OCI-LY3 (cell line): ENCODE results near the gene CERS6.

Experiments
- H2AFZ ChIP-seq: fragments of 200-600, 300-600 bp; shearing (Covaris generic); 2 replicates; pipeline ENCODE4 v1.6.0; 2014; ENCODE audit warnings: antibody characterized with exemption, low read depth, low read length
- H3K27ac ChIP-seq: fragments of 200-600, 300-600 bp; sonication (generic); 2 replicates; pipeline ENCODE4 v1.5.1; 2014; ENCODE audit warnings: mild to moderate bottlenecking, low read length, moderate library complexity, mixed read lengths
- H3K27me3 ChIP-seq: fragments of 200-600, 300-600 bp; sonication (generic); 2 replicates; pipeline ENCODE4 v1.6.1; 2014; ENCODE audit warnings: low read depth, low read length, mixed read lengths
- H3K36me3 ChIP-seq: fragments of 200-600, 300-600 bp; sonication (generic); replicated peaks from 2 replicates; pipeline ENCODE3; 2014; ENCODE audit warnings: low read depth, low read length, mixed read lengths
- H3K4me1 ChIP-seq: fragments of 300-600, 200-600 bp; sonication (generic); 2 replicates; pipeline ENCODE4 v1.6.1; 2014; ENCODE audit warnings: low read length, mixed read lengths
- H3K4me2 ChIP-seq: fragments of 200-600, 300-600 bp; sonication (generic); 2 replicates; pipeline ENCODE4 v1.6.1; 2014; ENCODE audit warnings: low read length, mixed read lengths
- H3K4me3 ChIP-seq: fragments of 300-600, 200-600 bp; sonication (generic); 2 replicates; pipeline ENCODE4 v1.5.1; 2014; ENCODE audit warnings: antibody characterized with exemption, mild to moderate bottlenecking, low read length, moderate library complexity
- H3K79me2 ChIP-seq: fragments of 300-600, 200-600 bp; shearing (Covaris generic); 2 replicates; pipeline ENCODE4 v1.6.1; 2014; ENCODE audit warnings: mild to moderate bottlenecking, low read length, mixed read lengths
- H3K9ac ChIP-seq: fragments of 300-600, 200-600 bp; shearing (Covaris generic); 2 replicates; pipeline ENCODE4 v1.6.0; 2014; ENCODE audit warnings: mild to moderate bottlenecking, low read length, moderate library complexity
- H3K9me3 ChIP-seq: fragments of 200-600, 300-600 bp; shearing (Covaris generic); 2 replicates; pipeline ENCODE4 v1.6.1; 2014; ENCODE audit warnings: low read length, mixed read lengths; ENCODE audit not compliant: insufficient read depth
- H4K20me1 ChIP-seq: fragments of 200-600, 300-600 bp; sonication (generic); 2 replicates; pipeline ENCODE4 v1.6.1; 2016; ENCODE audit warnings: low read length, mixed read lengths; ENCODE audit not compliant: insufficient read depth
- CTCF ChIP-seq: fragments of 200-600, 300-600 bp; sonication (generic); IDR thresholded peaks from 2 replicates; pipeline ENCODE4 v1.5.1; 2014; ENCODE audit warnings: antibody characterized with exemption, low read length, low read depth
- EZH2phosphoT487 ChIP-seq: fragments of 200-600 bp; shearing (Covaris generic); IDR thresholded peaks from 2 replicates; pipeline ENCODE4 v1.6.1; 2018; ENCODE audit warnings: antibody characterized with exemption, mixed run types, low read depth

The CERS6 gene

GRCh38 chr2:168649562-168649961, 193.5 kb downstream of the CERS6 start:
- H2AFZ ChIP-seq = no peak overlapping the region
- no peaks in the 10 kb centered on the region for H3K36me3 ChIP-seq
- H3K4me3 ChIP-seq = no peak overlapping the region
- H3K4me2 ChIP-seq = no peak overlapping the region
- H3K79me2 ChIP-seq = peaks cover 3% of the 10 kb centered on the region; the same call in 1 of the 2 replicates
- no peaks in the 10 kb centered on the region for H4K20me1 ChIP-seq
- no peaks in the 10 kb centered on the region for H3K4me1 ChIP-seq
- H3K27me3 ChIP-seq = no peaks in the 10 kb centered on the region
- TF ChIP-seq CTCF (no peak), EZH2phosphoT487 (no peak)
- H3K9me3 ChIP-seq = no peaks in the 10 kb centered on the region
- no peak overlapping the region for H3K9ac ChIP-seq
- no peak overlapping the region for H3K27ac ChIP-seq

GRCh38 chr2:168650139-168650538, 194.1 kb downstream of the CERS6 start:
- H3K9ac ChIP-seq = no peak overlapping the region

GRCh38 chr2:168650781-168651180, 194.7 kb downstream of the CERS6 start:
- Histone ChIP-seq H3K4me2 (no peak overlapping the region), H3K4me3 (no peak overlapping the region), H3K27me3 (no peaks in the 10 kb centered on the region), H3K4me1 (no peaks in the 10 kb centered on the region), H3K9me3 (no peaks in the 10 kb centered on the region), H3K27ac (no peak overlapping the region), H4K20me1 (no peaks in the 10 kb centered on the region), H2AFZ (no peak overlapping the region), H3K79me2 (peaks cover 3% of the 10 kb centered on the region; the same call in 1 of the 2 replicates), H3K36me3 (no peaks in the 10 kb centered on the region), H3K9ac (no peak overlapping the region)
- TF ChIP-seq EZH2phosphoT487 = no peak
- no peak for TF ChIP-seq CTCF

More at GRCh38 chr2:168650139-168650538, 194.1 kb downstream of the CERS6 start:
- H3K4me1 ChIP-seq = no peaks in the 10 kb centered on the region
- H3K36me3 ChIP-seq = no peaks in the 10 kb centered on the region
- no peak overlapping the region for H3K4me3 ChIP-seq
- no peaks in the 10 kb centered on the region for H4K20me1 ChIP-seq
- H3K4me2 ChIP-seq = no peak overlapping the region
- H3K9me3 ChIP-seq = no peaks in the 10 kb centered on the region
- TF ChIP-seq CTCF = no peak
- no peak for TF ChIP-seq EZH2phosphoT487
- no peak overlapping the region for H2AFZ ChIP-seq
- no peaks in the 10 kb centered on the region for H3K27me3 ChIP-seq
- H3K79me2 ChIP-seq = peaks cover 3% of the 10 kb centered on the region; the same call in 1 of the 2 replicates
- no peak overlapping the region for H3K27ac ChIP-seq

- Histone ChIP-seq H3K9me3 (no peaks in the 10 kb centered on the region), H3K27me3 (no peaks in the 10 kb centered on the region), H4K20me1 (no peaks in the 10 kb centered on the region), H2AFZ (no peak overlapping the region), H3K4me3 (no peak overlapping the region), H3K4me2 (no peak overlapping the region), H3K79me2 (no peaks in the 10 kb centered on the region), H3K27ac (no peak overlapping the region), H3K9ac (no peak overlapping the region), H3K4me1 (no peaks in the 10 kb centered on the region), H3K36me3 (no peaks in the 10 kb centered on the region)
- TF ChIP-seq CTCF = no peak
- no peak for TF ChIP-seq EZH2phosphoT487
Measured at GRCh38 chr2:168652997-168653921, 197.2 kb downstream of the CERS6 start.
